Liver (tissue), 3 donors: Measurements from ENCODE around the gene TECTA.

ENCODE experiments used
- EGR1 ChIP-seq, 2 donors: IDR thresholded peaks; 2 replicates each; pipeline ENCODE4 v1.6.1; 2016 to 2018; ENCODE audit warnings: antibody characterized with exemption in 2 of 2, low read depth in 2 of 2
- FOXA1 ChIP-seq: IDR thresholded peaks from 2 replicates; pipeline ENCODE4 v1.6.1; 2016; ENCODE audit warnings: antibody characterized with exemption
- FOXA2 ChIP-seq: IDR thresholded peaks from 2 replicates; pipeline ENCODE4 v1.6.1; 2016; ENCODE audit warnings: antibody characterized with exemption
- GABPA ChIP-seq, 2 donors: IDR thresholded peaks in 1 of 2; conservative IDR thresholded peaks in 1 of 2; 2 replicates each; pipeline ENCODE4 v1.6.1; 2016; ENCODE audit warnings: antibody characterized with exemption in 2 of 2, mild to moderate bottlenecking in 1 of 2, moderate library complexity in 1 of 2
- NR2F2 ChIP-seq: IDR thresholded peaks from 2 replicates; pipeline ENCODE4 v1.6.1; 2016; ENCODE audit warnings: antibody characterized with exemption
- RAD21 ChIP-seq, 2 donors: IDR thresholded peaks; 2 replicates each; pipeline ENCODE4 v1.6.1; 2016; ENCODE audit warnings: antibody characterized with exemption in 2 of 2, mild to moderate bottlenecking in 2 of 2
- RXRA ChIP-seq, 2 donors: IDR thresholded peaks; 2 replicates each; pipeline ENCODE4 v1.6.1; 2017 to 2018; ENCODE audit warnings: antibody characterized with exemption in 2 of 2, mild to moderate bottlenecking in 1 of 2
- SP1 ChIP-seq: IDR thresholded peaks from 2 replicates; pipeline ENCODE4 v1.6.1; 2018; ENCODE audit warnings: antibody characterized with exemption, mild to moderate bottlenecking
- TAF1 ChIP-seq: conservative IDR thresholded peaks from 2 replicates; pipeline ENCODE4 v1.6.1; 2016; ENCODE audit warnings: antibody characterized with exemption, mild to moderate bottlenecking
- YY1 ChIP-seq: IDR thresholded peaks from 2 replicates; pipeline ENCODE4 v1.6.1; 2016; ENCODE audit warnings: antibody characterized with exemption, mild to moderate bottlenecking
- TF ChIP-seq, protein P1 (sequence below): fragments of 150-350 bp; IDR thresholded peaks from 2 replicates; pipeline ENCODE4 v1.5.1; 2017; ENCODE audit warnings: improper control_type of control experiment, low read depth, low read length; ENCODE audit not compliant: missing input control
- TF ChIP-seq, protein P2 (sequence below): IDR thresholded peaks from 2 replicates; pipeline ENCODE4 v1.6.1; 2016; ENCODE audit warnings: antibody characterized with exemption
- TF ChIP-seq, protein P3 (sequence below): IDR thresholded peaks from 2 replicates; pipeline ENCODE4 v1.6.1; 2016; ENCODE audit warnings: antibody characterized with exemption
- TF ChIP-seq, protein P4 (sequence below): IDR thresholded peaks from 2 replicates; pipeline ENCODE4 v1.6.1; 2016; ENCODE audit warnings: antibody characterized with exemption, mild to moderate bottlenecking
- donor health status: healthy.
- donor health status: healthy.

DNA sequence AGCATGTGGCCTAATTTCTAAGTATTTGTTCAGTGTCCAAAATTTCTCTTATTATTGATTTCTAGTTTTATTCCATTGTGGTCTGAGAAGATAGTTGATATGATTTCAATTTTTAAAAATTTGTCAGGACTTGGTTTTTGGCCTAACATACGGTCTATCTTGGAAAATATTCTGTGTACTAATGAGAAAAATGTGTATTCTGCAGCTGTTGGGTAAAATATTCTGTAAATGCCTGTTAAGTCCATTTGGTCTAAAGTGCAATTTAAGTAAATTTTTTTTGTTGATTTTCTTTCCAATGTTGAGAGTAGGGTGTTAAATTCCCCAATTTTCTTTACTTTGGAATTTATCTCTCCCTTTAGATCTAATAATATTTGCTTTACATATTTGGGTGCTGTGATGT is 78.3 kb downstream of the TECTA start:
- TF ChIP-seq, protein P1, sequence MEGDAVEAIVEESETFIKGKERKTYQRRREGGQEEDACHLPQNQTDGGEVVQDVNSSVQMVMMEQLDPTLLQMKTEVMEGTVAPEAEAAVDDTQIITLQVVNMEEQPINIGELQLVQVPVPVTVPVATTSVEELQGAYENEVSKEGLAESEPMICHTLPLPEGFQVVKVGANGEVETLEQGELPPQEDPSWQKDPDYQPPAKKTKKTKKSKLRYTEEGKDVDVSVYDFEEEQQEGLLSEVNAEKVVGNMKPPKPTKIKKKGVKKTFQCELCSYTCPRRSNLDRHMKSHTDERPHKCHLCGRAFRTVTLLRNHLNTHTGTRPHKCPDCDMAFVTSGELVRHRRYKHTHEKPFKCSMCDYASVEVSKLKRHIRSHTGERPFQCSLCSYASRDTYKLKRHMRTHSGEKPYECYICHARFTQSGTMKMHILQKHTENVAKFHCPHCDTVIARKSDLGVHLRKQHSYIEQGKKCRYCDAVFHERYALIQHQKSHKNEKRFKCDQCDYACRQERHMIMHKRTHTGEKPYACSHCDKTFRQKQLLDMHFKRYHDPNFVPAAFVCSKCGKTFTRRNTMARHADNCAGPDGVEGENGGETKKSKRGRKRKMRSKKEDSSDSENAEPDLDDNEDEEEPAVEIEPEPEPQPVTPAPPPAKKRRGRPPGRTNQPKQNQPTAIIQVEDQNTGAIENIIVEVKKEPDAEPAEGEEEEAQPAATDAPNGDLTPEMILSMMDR = no peak
- TF ChIP-seq GABPA (IDR thresholded peaks at IDR 0.05 in 1 of 2, conservative IDR thresholded peaks at IDR 0.05 in 1 of 2) (no peak), YY1 (no peak), FOXA1 (no peak), NR2F2 (no peak), EGR1 (IDR thresholded peaks at IDR 0.05; ENCODE audit: low read depth in 2 of 2) (no peak), TAF1 (no peak), RAD21 (IDR thresholded peaks at IDR 0.05) (no peak), RXRA (IDR thresholded peaks at IDR 0.05) (no peak), FOXA2 (no peak), SP1 (no peak)
- TF ChIP-seq, protein P2, sequence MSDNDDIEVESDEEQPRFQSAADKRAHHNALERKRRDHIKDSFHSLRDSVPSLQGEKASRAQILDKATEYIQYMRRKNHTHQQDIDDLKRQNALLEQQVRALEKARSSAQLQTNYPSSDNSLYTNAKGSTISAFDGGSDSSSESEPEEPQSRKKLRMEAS = no peak
- TF ChIP-seq, protein P3, sequence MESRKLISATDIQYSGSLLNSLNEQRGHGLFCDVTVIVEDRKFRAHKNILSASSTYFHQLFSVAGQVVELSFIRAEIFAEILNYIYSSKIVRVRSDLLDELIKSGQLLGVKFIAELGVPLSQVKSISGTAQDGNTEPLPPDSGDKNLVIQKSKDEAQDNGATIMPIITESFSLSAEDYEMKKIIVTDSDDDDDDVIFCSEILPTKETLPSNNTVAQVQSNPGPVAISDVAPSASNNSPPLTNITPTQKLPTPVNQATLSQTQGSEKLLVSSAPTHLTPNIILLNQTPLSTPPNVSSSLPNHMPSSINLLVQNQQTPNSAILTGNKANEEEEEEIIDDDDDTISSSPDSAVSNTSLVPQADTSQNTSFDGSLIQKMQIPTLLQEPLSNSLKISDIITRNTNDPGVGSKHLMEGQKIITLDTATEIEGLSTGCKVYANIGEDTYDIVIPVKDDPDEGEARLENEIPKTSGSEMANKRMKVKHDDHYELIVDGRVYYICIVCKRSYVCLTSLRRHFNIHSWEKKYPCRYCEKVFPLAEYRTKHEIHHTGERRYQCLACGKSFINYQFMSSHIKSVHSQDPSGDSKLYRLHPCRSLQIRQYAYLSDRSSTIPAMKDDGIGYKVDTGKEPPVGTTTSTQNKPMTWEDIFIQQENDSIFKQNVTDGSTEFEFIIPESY = no peak
- TF ChIP-seq, protein P4, sequence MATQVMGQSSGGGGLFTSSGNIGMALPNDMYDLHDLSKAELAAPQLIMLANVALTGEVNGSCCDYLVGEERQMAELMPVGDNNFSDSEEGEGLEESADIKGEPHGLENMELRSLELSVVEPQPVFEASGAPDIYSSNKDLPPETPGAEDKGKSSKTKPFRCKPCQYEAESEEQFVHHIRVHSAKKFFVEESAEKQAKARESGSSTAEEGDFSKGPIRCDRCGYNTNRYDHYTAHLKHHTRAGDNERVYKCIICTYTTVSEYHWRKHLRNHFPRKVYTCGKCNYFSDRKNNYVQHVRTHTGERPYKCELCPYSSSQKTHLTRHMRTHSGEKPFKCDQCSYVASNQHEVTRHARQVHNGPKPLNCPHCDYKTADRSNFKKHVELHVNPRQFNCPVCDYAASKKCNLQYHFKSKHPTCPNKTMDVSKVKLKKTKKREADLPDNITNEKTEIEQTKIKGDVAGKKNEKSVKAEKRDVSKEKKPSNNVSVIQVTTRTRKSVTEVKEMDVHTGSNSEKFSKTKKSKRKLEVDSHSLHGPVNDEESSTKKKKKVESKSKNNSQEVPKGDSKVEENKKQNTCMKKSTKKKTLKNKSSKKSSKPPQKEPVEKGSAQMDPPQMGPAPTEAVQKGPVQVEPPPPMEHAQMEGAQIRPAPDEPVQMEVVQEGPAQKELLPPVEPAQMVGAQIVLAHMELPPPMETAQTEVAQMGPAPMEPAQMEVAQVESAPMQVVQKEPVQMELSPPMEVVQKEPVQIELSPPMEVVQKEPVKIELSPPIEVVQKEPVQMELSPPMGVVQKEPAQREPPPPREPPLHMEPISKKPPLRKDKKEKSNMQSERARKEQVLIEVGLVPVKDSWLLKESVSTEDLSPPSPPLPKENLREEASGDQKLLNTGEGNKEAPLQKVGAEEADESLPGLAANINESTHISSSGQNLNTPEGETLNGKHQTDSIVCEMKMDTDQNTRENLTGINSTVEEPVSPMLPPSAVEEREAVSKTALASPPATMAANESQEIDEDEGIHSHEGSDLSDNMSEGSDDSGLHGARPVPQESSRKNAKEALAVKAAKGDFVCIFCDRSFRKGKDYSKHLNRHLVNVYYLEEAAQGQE = no peak
